KG1 (cell line): ENCODE results near the gene CRYGN.

ENCODE experiments used
- DNase-seq: peaks from one replicate; lab custom pipeline; 2025; lab: John Stamatoyannopoulos, UW

Gene CRYGN

GRCh38 chr7:151439855-151440798 lies at the start of gene CRYGN:
Gene CRYGN, minus strand, starts transcription at chr7:151440141. Its CDS starts 224 bp downstream, at chr7:151439917.
- no peak for DNase-seq

GRCh38 chr7:151489498-151489897 lies 49.6 kb upstream of the CRYGN start:
- no peak for DNase-seq

GRCh38 chr7:151488096-151488495 lies 48.2 kb upstream of the CRYGN start:
- DNase-seq, result no peak

- DNase-seq, result no peak
Observed at GRCh38 chr7:151487228-151487627, 47.3 kb upstream of the CRYGN start.

- DNase-seq, result no peak
Observed at GRCh38 chr7:151486074-151486473, 46.1 kb upstream of the CRYGN start.

- DNase-seq, result no peak
Observed at GRCh38 chr7:151484971-151485707, 45.2 kb upstream of the CRYGN start.

GRCh38 chr7:151483711-151483983 lies 43.7 kb upstream of the CRYGN start:
- no peak for DNase-seq

- DNase-seq, result no peak
Observed at GRCh38 chr7:151482883-151483710, 43.2 kb upstream of the CRYGN start.

- DNase-seq, result no peak
Observed at GRCh38 chr7:151481650-151482505, 41.9 kb upstream of the CRYGN start.

- no peak for DNase-seq
Observed at GRCh38 chr7:151477867-151478266, 37.9 kb upstream of the CRYGN start.

- no peak for DNase-seq
Observed at GRCh38 chr7:151472644-151473380, 32.9 kb upstream of the CRYGN start.

- no peak for DNase-seq
Observed at GRCh38 chr7:151470711-151471110, 30.8 kb upstream of the CRYGN start.

GRCh38 chr7:151469281-151469680 lies 29.3 kb upstream of the CRYGN start:
- no peak for DNase-seq

- DNase-seq, result no peak
Observed at GRCh38 chr7:151468217-151469018, 28.5 kb upstream of the CRYGN start.

GRCh38 chr7:151465169-151465568 lies 25.2 kb upstream of the CRYGN start:
- DNase-seq, result no peak

- no peak for DNase-seq
Observed at GRCh38 chr7:151462306-151462779, 22.4 kb upstream of the CRYGN start.

- DNase-seq, result no peak
Observed at GRCh38 chr7:151461942-151462230, 21.9 kb upstream of the CRYGN start.

- DNase-seq, result no peak
Observed at GRCh38 chr7:151461096-151461941, 21.4 kb upstream of the CRYGN start.

GRCh38 chr7:151460474-151460855 lies 20.5 kb upstream of the CRYGN start:
- DNase-seq, result no peak
